Brain pericyte (primary cell): ENCODE data around the gene NBAS.
"Not testable (repeated sequence)": the region's sequence is repeated elsewhere in the genome, so short reads cannot be mapped to it uniquely, and the experiment has no call there.

Experiments used
- DNase-seq: peaks from one replicate; pipeline ENCODE4 v3.0.0-alpha.2; 2012; ENCODE audit warnings: low read depth, low spot score

NBAS gene

DNA sequence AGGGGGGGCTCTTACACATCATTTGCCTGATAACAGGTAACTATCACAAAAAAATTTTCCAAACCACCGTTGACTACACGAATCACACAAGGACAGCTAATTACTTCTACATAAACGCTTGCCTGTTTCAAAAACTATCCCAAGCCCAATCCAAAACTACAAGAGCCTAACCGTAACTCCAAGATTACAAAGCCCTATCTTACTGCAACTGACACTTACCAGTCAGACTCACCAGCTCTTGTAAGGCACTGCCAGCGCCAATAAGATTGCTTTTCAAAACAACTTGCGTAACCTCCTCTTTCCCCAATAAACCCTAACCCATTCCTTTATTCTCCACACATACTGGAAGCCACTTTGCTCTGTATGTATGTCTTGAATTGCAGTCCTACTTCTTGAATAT, 148.4 kb downstream of the NBAS start:
- DNase-seq, result no peak

DNA sequence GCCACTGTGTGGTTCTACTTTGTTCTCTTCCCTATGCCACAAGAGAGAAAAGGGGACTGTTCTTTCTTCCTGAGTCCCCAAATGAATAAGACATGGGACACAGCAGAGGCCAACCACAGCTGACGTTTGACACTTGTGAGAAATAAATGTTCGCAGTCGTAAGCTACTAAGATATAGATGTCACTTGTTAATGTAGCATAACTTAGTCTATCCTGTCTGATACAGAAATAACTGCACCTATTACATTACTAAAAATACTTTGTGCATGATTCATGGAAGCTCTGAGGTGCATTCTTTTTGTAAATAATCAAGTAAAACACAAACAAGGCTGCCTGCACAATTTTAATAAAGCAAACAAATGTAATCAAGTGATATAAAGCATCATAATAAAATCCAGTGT, 148.8 kb downstream of the NBAS start:
- no peak for DNase-seq

DNA sequence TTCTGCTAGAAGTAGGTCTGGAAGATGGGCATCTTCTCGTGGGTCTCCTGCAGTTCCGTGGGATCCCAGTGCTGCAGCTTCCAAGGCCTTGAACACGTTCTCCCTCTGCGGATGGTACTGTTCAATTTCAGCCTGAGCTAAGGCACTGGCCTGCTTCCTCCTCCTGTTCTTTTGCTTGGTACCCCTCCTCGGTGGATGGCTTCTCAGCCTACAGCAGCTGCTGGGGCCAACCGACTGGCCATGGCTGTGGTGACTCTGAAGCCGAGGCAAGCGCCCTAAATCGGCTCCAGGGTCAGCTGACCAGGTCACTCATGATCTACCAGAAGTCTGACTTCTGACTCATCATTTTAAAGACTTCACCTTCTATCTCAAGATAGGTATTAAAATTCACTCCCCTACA, 150.2 kb downstream of the NBAS start:
- DNase-seq, result no peak

DNA sequence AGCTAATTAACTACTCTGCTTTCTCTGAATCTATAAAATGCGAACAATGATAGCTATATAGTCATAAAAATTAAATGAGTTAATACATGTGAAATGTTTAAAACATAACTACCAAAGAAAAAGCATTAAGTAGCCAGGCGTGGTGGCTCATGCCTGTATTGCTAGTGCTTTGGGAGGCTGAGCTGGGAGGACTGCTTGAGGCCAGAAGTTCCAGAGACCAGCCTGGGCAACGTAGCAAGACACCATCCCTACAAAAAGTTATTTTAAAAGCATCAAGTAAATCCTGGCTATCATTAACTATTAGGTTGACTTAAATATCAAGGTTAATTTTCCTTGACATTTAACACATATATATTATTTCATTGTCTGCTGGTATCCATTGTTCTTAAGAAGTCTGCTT, 152.4 kb downstream of the NBAS start:
- DNase-seq, result no peak

DNA sequence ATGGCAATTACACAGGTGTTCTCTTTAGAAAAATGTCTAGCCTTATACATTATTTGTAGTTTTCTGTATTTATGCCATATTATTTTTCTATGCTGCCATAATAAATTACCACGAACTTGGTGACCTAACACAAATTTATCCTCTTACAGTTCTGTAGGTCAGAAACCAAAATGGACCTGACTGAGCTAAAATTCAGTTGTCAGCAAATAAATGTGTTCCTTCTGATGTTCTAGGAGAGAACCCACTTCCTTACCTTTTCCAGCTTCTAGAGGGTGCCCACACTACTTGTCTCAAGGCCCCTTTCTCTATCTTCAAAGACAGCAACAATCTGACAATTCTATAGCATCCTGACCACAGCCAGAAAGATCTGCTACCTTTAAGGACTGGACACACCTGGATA, 153.5 kb downstream of the NBAS start:
- DNase-seq, result no peak

DNA sequence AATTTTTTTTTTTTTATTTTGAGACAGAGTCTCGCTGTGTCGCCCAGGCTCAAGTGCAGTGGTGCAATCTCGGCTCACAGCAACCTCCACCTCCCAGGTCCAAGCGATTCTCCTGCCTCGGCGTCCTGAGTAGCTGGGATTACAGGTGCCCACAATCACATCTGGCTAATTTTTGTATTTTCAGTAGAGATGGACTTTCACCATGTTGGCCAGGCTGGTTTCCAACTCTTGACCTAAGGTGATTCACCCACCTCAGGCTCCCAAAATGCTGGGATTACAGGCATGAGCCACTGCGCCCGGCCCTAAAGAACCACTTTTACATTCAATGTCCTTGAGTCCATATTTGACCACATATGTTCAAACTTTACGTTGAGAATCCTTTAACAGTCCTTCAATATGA, 156.6 kb downstream of the NBAS start:
- not testable (repeated sequence) for DNase-seq

DNA sequence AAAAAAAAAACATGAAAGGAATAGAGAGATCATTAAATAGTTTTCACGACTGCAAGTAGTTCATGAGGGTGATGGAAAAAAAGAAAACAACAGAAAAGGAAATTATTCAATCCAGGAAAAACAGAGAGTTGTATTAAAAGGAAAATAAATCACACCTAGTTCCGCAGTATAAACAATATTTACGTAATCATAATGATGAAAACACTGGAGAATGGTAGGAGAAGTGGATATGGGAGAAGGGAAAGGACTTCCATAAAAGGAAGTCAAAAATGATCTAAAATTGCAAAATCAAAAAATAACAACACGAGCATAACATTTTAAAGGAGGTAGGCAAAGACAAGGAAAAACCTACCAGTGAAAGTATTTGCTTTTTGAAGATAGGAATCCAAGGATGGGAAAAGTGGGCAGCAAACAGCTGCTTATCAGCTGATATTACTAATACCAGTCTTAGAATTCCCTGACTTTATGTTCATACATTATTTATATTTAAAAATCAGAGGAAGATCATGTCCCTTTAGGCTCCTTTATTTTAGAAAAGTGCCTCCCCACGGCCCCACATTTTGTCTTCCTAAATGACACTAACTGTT, 160.8 kb downstream of the NBAS start:
- DNase-seq, result no peak

DNA sequence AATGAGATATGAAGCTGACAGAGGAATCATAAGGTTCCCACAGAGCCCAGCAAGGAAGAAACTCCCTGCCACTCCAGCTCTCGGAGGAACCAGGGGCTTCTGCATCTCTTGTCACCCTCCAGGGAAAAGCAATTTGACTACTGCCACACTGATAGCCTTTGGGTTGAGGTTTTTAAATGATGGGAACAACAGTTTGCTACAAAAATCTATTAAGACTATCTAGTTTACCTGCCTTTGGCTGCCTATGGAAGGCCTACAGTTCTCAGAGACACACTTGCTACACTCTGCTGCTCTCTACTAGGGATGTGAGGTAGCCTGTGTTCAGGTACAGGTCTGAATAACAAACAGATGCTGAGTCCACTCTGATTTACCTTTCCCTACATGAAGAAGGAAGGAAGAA, 161.9 kb downstream of the NBAS start:
- no peak for DNase-seq

DNA sequence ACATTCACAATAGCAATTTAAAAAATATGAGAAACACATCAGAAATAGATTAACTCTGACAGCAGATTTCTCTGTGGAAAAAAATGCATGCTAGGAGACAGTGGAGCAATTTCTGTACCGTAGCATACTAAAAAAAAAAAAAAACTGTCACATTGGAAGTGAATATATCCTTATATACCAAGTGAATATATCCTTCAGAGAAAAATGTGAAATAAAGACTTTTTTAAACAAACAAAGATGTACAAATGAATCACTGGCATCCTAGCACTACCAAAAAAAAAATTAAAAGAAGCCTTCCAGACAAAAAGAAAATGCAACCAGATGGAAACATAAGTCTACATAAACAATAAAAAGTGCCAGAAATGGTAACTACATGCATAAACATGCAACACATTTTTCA, 169.4 kb downstream of the NBAS start:
- DNase-seq, result no peak

DNA sequence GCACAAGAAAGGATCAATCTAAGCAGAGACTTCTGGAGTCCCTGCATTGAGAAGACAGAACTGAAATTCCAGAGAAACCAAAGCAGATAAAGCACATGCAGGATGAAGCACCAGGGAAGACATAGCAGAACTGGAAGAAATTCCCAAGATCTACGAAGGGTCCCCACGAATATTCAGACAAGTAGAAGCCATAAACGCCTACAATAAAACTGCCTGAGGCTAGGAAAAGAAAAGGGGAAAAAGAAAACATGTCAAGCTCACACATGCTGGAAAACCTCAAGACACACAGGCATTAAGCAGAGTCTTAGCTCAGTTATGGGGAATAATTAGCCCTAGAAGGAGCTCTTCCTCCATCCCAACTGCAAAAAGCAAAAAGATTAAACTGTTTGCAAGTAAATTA, 171.2 kb downstream of the NBAS start:
- DNase-seq, result no peak

DNA sequence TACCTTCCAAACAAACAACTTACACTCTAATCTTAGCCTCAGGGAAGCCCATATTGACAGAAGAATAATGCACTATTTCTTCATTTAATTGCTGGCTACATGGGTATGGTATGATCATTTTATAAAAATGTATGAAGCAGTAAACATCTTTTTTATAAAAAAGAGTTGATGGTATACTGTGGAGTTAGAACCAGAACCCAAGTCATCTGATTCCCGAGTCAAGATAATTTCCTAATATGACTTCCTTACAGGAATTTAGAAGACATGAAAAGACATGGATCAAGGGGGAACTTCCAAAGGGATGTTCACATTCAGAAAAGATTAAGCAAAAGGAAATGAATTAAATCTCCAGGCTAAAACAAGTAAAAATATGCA, 171.8 kb downstream of the NBAS start:
- no peak for DNase-seq

DNA sequence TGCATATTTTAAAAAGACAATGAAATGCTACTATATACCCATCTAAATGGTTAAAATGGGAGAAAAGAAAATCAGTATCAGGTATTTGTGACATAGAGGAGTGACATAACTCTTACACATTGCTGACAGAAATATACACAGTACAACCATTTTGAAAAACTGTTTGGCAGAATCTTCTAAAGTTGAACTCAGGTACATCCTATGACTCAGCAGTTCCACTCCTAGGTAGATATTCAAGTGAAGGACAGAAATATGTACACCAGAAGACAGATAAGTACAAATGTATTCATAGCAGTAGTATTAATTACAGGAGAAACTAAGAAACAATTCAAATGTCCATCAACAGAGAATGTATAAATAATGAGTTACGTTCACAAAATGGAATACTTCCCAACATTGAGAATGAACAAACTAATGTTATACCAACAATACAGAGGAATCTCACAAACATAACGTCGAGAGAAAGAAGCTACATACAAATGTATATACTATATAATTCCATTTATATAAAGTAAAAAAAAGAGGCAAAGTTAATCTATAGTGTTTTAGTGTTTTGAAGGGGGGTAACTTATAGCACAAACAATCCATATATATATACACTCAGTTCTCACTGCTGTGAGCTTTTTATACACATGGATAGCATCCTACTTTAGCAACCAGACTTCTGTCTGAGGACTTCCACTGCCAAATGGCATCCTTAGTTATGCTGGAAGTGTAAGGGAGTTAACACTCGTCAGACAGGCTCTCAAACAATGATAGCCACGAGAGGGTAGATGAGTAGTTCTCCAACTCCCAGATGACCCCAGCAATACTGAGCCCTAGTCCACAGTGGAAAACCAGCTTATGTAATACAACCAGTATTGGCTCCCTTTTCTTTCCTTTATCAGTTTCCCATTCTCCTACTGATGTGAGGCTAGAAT, 172.5 kb downstream of the NBAS start:
- DNase-seq, result no peak

DNA sequence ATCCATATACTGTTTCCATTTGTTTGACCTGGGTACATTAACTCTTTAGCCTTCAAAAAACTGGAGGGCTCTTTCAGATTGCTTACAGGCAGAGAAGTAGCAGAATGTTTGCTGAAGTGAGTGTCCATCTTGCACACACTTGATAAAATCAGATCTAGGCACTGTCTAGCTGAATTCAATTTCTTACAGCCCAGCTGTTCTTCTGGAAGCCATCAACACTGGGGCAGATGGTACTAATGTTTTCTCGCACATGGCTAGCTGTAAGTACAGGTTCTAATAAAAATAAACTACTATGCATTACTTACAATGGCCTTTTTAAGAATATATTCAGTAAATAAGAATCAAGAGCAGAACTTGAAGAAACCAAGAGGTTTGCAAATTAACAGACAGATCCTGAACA, 175.9 kb downstream of the NBAS start:
- DNase-seq, result no peak

DNA sequence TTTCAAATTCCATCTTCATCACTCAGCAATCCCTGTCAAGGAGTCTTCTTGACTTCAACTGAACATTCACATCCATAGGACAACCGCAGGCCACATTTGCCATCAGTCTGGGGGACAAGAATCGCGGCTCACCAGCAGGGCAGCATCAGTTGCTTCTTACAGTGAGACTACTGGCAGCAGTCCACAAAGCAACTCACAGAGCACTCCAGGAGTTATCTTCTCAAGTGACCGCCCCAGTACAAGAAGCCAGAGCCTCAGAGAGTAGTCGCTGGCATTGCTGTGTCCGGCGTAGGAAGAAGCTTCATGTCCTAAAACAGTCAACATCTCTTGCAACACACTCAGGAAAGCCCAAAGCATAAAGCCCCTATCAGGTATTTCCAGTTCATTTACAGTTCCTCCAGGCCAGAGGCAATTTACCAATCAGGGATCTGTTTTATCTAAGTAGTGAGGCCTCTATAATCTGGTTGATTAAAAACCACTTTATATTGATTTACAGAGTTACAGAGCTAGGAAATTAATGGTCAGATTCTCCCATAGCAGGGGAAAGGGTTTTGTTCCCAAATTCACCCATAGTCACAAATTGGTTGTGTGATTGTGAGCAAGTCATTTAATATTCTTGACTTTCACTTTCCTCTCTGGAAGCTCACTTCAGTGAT, 177.3 kb downstream of the NBAS start:
- DNase-seq, result no peak

DNA sequence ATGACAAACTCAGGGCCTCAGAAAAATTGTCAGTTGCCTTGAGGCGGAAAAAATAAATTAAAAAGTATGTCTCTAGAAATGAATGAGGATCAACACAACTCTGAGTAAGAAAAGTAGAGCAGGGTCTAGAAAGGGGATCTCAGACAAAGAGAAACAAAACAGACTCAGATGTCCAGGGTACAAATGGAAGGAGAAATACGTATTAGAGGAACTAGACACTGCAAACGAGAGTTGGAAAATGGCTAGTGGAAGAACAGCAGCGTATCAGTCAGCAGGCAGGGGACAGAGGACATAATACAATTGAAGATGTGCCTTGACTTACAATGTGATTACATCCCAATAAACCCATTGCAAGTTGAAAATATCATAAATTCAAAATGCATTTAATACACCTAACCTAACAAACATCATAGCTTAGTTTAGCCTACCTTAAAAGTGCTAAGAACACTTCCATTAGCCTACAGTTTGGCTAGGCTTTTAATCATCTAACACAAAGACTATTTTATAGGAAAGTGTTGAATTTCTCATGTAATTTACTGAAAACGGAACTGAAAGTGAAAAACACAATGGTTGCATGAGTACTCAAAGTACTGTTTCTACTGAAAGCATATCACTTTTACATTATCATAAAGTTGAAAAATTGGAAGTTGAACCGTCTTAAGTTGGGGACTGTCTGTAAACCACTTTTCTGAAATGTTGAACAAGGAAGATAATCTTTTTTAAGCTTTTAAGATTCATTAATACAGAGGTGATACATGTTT, 182.8 kb downstream of the NBAS start:
- no peak for DNase-seq

DNA sequence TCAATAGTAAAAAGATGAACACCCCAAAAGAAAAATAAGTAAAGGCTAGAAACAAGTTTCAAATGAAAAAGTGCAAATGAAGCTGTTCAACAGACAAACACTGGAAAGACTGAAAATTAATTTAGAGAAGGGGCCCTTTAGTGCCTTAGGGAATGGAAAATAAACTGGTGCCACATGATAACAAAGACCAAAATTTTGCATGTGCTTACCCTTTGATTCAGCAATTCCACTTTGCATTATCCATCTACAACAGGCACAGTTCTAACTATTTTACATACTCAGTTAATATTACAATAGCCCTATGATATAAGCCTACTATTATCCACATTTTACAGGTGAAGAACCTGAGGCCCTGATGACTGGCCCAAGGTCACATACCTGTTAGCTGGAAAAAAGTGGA, 183.9 kb downstream of the NBAS start:
- no peak for DNase-seq

DNA sequence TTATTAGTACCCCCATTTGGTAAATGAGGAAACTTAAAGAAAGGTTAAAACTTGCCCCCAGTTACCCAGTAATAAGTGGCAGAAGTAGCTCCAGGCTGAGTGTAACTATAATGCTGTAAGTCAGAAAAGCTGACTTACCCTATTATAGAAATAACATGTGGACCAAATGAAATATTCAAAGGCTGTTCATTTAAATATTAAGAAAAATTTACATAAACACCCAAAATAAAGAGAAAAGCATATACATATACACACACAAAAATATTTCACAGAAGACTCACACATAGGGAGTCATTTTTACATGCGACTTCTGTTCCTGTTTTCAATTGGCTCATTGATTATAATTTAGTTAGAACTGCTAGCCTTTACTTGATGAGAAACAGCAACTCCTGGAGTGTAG, 189.1 kb downstream of the NBAS start:
- no peak for DNase-seq

DNA sequence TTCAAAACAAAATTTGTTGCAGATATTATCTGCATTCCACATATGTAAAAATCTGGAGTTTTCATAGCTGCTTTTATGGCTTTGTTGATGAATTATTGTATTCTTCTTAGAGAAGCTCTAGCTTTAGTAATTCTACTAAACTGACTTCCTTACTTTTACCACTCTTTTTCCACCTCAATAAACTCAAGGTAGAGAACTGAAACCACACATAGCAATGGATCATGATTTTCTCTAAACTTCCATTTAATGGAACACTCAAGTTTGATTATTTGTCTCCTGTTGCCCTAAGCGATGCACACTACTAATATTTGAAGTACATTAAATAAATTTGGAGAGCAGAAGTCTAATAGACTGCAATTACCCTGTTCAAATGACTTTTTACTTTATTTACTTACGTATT, 192.0 kb downstream of the NBAS start:
- DNase-seq, result no peak

DNA sequence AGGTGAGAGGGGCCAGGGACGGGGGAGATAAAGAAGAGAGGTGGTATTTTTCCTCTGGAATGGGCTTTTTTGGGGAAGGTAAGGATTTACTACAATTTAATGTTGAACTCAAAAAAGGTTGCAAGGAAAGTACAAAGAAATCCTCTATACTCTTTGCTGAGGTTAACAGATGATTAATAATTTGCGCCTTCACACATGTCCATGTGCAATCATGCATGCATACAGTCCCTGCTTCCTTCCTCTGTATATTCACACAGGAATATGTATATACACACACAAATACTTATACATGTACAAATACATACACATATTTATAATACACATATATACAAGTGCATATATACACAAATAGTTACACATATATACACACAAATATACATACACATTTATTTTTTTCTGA, 193.4 kb downstream of the NBAS start:
- no peak for DNase-seq

DNA sequence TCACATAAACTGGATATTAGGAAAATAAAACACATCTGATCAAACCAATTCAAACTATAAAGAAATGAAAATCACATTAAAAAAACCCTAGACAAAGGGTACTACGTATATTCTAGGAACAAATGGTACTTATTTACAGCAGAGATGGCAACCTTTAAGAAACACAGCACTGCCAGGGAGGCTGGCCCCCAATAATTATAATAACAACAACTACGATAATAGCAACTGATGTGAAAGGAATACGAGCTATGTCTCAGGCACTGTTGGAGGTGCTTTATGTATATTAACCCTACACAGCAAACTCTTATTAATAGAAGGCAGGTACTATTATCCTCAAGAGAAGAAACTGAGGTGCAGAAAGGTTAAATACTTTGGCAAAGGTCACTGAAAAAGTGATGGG, 193.9 kb downstream of the NBAS start:
- DNase-seq, result no peak

DNA sequence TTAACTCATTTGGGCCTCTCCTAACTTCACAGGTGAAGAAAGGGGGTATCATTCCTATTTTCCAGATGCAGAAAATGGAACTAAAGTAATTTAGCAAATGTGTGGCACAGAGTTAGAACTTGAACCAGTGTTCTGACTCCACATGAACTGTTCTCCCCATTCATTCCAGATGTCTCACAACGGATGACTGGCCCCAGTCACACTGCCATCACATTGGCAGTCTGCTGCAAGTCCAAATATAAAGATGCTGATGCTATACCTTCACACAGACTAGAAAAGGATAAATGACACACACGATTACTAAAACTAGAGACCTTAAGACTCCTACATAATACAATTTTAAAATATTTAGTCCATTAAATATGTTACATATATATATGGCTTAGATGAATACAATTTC, 195.7 kb downstream of the NBAS start:
- DNase-seq, result no peak

DNA sequence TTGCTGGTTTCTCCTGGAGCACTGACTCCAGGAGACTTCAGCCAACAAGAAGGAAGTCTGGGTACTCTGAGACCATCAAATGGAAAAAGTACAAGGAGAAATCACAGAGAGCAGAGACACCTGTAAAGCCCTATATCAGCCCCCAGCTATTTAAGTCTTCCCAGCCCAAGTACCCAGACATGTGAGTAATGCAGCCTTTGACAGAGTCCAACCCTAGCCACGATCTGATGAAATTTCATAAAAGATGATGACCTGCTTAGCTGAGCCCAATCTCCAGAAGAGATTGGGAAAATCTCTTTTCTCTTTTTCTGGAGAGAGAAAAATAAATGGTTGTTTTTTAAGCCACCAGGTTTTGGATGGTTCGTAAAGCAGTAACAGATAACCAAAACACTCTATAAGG, 196.6 kb downstream of the NBAS start:
- DNase-seq, result no peak
